RWPE2 (cell line): ENCODE results near the gene ZNF236.

Source experiments
- ATAC-seq: fragments of 200-7000 bp; cut with Tn5 transposase; 3 replicates; pipeline ENCODE4 v1.9.1; 2021; ENCODE audit warnings: low read depth
- DNase-seq: peaks from one replicate; pipeline ENCODE4 v3.0.0-alpha.2; 2020; ENCODE audit warnings: low spot score
- H3K27ac ChIP-seq: fragments of 450-650 bp; 2 replicates; pipeline ENCODE4 v1.5.1; 2017; ENCODE audit warnings: mild to moderate bottlenecking; ENCODE audit not compliant: poor library complexity, severe bottlenecking
- H3K27me3 ChIP-seq: fragments of 250-450 bp; sonication (Bioruptor Pico); 2 replicates; pipeline ENCODE4 v1.5.1; 2021; ENCODE audit warnings: mild to moderate bottlenecking, moderate library complexity; ENCODE audit not compliant: insufficient read depth, poor library complexity, severe bottlenecking
- H3K36me3 ChIP-seq: fragments of 250-450 bp; sonication (Bioruptor Pico); 2 replicates; pipeline ENCODE4 v1.5.1; 2020; ENCODE audit warnings: low read depth, mild to moderate bottlenecking, moderate library complexity
- H3K4me1 ChIP-seq: fragments of 250-450 bp; sonication (Bioruptor Pico); 2 replicates; pipeline ENCODE4 v1.5.1; 2021; ENCODE audit warnings: mild to moderate bottlenecking, moderate library complexity; ENCODE audit not compliant: insufficient read depth, poor library complexity, severe bottlenecking
- H3K4me3 ChIP-seq: fragments of 250-450 bp; sonication (Bioruptor Pico); 2 replicates; pipeline ENCODE4 v1.5.1; 2021; ENCODE audit warnings: mild to moderate bottlenecking, moderate library complexity; ENCODE audit not compliant: severe bottlenecking
- H3K9me3 ChIP-seq: fragments of 250-450 bp; sonication (Bioruptor Pico); 2 replicates; pipeline ENCODE4 v1.5.1; 2021; ENCODE audit warnings: mild to moderate bottlenecking, moderate library complexity; ENCODE audit not compliant: severe bottlenecking
- TF ChIP-seq, protein P1 (sequence below): fragments of 450-650 bp; IDR thresholded peaks from one replicate; pipeline ENCODE4 v1.5.1; 2017; ENCODE audit warnings: mild to moderate bottlenecking, moderate library complexity; ENCODE audit not compliant: poor library complexity, severe bottlenecking

The ZNF236 gene

DNA sequence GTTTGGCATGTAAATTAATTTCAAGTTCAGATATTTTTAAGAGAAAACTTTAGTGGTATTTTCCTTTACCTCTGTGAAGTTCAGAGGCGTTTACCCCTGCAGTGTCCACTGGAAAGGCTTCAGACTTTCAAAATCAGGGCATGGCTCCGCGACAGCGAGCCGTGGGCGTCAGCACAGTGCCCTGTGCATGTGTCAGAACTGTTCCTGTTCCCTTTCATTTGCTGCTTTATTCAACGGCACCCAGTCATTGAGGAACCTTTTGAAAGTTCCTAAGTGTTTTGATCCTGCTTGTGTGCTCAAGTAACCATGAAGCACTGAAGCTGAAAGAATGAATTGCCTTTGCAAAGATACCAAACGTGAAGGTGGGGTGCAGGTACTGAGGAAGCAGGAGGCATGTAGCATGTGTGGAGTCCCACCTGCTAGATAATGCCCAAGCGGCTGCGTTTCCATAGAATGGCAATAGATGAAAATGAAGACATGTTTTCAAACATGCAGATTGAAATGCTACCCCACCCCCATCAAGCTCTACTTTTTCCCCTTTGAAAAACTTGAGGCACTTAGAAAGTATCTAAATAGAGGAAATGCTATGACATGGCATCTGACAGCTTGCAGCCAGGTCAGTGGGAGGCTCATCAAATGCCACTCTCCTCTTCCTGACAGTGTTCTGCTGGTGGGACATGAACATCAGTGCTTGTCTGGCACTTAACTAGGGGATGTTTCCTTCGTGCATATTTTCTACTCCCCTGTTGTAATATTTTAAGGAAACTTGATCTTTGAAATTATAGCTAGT lies 148.6 kb downstream of the ZNF236 start:
- no peak overlapping the region for H3K4me3 ChIP-seq
- ATAC-seq (no peak), DNase-seq (no peak)
- no peaks in the 10 kb centered on the region for H3K4me1 ChIP-seq
- TF ChIP-seq, protein P1, sequence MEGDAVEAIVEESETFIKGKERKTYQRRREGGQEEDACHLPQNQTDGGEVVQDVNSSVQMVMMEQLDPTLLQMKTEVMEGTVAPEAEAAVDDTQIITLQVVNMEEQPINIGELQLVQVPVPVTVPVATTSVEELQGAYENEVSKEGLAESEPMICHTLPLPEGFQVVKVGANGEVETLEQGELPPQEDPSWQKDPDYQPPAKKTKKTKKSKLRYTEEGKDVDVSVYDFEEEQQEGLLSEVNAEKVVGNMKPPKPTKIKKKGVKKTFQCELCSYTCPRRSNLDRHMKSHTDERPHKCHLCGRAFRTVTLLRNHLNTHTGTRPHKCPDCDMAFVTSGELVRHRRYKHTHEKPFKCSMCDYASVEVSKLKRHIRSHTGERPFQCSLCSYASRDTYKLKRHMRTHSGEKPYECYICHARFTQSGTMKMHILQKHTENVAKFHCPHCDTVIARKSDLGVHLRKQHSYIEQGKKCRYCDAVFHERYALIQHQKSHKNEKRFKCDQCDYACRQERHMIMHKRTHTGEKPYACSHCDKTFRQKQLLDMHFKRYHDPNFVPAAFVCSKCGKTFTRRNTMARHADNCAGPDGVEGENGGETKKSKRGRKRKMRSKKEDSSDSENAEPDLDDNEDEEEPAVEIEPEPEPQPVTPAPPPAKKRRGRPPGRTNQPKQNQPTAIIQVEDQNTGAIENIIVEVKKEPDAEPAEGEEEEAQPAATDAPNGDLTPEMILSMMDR = no peak
- H3K27ac ChIP-seq = no peak overlapping the region
- H3K9me3 ChIP-seq = no peaks in the 10 kb centered on the region
- peaks cover 16% of the 10 kb centered on the region for H3K36me3 ChIP-seq
- H3K27me3 ChIP-seq = no peaks in the 10 kb centered on the region

DNA sequence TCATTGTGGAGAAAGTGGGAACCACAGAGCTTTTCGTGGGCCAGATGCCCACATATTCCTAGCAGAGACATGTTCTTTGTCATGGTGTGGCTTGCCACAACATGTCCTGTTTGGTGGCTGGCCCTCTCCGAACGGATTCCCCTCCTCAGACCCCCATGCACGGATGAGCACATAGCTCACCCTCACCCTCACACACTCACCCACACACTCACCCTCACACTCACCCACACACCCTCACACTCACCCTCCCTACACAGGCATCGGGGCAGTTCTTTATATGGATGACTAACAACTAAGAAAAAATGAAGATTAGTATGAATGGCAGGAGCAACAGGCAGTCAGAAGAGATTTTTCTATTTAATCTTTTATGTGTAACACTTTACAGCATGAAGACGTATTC lies 149.9 kb downstream of the ZNF236 start:
- Histone ChIP-seq H3K27ac (no peak overlapping the region), H3K27me3 (no peaks in the 10 kb centered on the region), H3K9me3 (no peaks in the 10 kb centered on the region), H3K36me3 (peaks cover 16% of the 10 kb centered on the region), H3K4me3 (no peak overlapping the region), H3K4me1 (no peaks in the 10 kb centered on the region)
- DNase-seq (no peak), ATAC-seq (peak; percentile 21; the same call in 1 of the 3 replicates)
- TF ChIP-seq, protein P1 = no peak

DNA sequence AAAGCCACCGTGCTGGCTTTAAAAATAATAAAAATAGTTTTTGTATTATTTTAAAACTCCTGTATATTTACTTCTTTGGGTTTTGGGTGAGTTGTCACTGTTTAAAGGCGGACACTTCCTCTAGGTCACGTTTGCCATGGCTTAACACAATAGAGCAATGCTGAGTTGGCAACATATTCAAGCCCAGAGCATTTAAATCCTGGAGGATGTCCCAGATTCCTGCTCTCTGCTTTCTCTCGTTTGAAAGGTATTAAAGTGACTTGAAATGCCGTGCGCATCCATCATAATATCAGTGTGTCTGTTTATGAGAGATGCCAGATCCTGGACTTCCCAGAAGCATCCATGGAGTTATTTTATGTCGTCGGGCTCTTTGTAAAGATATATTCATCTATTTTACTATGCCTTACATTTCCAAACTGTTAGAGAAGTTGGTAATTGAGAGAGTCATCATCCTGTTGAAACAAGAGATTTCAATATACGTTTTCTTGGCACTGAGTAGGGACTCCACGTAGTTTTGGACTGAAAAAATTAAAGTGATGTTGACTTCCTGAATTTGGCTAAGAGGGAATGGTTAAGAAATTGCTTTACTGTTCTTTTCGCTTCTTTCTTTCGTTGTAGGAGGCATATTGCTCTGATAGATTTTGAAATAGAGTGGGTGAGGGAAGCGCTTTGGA lies 150.6 kb downstream of the ZNF236 start:
- H3K4me1 ChIP-seq = no peaks in the 10 kb centered on the region
- no peak overlapping the region for H3K4me3 ChIP-seq
- no peaks in the 10 kb centered on the region for H3K27me3 ChIP-seq
- no peaks in the 10 kb centered on the region for H3K9me3 ChIP-seq
- ATAC-seq (no peak), DNase-seq (no peak)
- H3K36me3 ChIP-seq = peaks cover 16% of the 10 kb centered on the region
- H3K27ac ChIP-seq = no peak overlapping the region
- TF ChIP-seq, protein P1 = no peak

DNA sequence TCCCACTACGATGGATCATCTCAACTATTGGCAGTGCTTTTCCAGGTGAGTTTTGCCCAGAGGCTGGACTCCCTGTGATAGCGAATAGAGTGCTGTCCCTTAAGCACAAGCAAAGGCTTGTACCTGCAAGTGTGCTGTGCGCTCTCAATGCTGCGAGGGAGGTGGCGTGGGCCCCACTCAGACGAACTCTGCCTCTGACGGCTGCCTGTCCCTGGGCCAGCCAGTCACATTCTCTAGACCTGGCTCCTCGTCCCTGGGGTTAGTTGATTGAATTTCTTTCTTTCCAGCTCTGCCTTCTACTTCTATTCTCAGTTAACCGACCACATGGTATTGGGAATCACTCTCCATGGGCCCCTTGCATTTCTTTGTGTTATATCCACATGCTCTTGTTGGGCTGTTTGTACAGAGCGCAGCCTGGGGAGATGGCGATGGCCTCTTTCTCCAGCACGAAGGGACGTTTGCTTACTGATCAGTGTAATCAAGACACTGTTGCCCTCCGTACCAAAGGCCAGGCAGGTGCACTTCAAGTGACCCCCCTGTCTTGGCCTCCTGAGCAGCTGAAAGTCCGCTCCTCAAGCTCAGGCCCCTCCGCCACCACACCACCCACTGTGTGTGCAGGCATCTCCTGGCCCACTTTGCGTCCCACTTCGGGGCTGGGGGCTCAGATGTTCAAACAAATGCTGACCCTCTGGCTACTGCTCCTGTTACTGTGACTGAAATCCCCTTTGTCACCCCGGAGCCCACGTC lies 151.3 kb downstream of the ZNF236 start:
- DNase-seq = no peak
- no peaks in the 10 kb centered on the region for H3K27me3 ChIP-seq
- H3K4me3 ChIP-seq = no peak overlapping the region
- H3K9me3 ChIP-seq = no peaks in the 10 kb centered on the region
- TF ChIP-seq, protein P1 = no peak
- H3K4me1 ChIP-seq = no peaks in the 10 kb centered on the region
- no peak overlapping the region for H3K27ac ChIP-seq
- H3K36me3 ChIP-seq = peaks cover 12% of the 10 kb centered on the region
- no peak for ATAC-seq
